ENCODE measurements around the gene HNRNPC. TPM values are rescaled to one million over a fixed set of nuclear protein-coding genes. Genes with fewer than 3 reads are reported as not detected.
A peak's percentile ranks its signal among the peaks of the same experiment; 100 is the strongest.

Gene HNRNPC
- polyA plus RNA-seq, 2 of the 4 experiments (the other 2 are of a cell fraction), result 1,057 to 1,069 TPM

DNA sequence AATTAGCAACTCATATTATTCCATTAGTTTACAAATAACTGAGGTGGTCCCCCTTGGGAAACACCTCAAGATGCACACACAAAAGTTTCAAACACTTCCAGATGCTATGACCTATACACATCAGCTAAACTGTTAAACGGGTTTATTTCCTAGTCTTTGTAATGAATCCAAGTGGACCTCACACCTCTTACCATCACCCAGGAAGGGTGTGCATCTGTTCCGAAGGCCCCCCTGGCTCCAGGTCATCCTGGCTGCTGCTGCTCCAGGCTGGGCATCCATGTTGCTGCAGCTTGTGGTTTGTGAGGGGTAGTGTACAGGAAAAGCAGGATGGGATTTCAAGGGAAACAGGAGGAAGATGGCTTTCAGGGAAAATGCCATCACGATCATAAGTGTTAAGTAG lies 6.8 kb downstream of the HNRNPC start:
- ATAC-seq (no peak), FAIRE-seq (no peak), DNase-seq (ENCODE audit: low read depth in 1 of 2, low spot score in 1 of 2) (no peak)
- Histone ChIP-seq H3K4me2 (peak overlapping the region; percentile 97), H3K4me1 (peaks cover 78% of the 10 kb centered on the region), H3K9me3 (no peaks in the 10 kb centered on the region), H3K4me3 (no peak overlapping the region), H3K27ac (peak overlapping the region in 1 of 2 experiments; percentile 27; a peak in 1 of 6 replicates)
- CTCF ChIA-PET, result interaction anchor here (0.6 kb wide), 1 partner anchor 33 kb away, joined by 4 read pairs; no protein-coding TSS in a partner anchor
- TF ChIP-seq NR3C1 (IDR thresholded peaks at IDR 0.05), result no peak
- no peak for TF ChIP-seq RCOR1 (IDR thresholded peaks at IDR 0.05; ENCODE audit: low read depth, low read length)
- TF ChIP-seq BHLHE40 (IDR thresholded peaks at IDR 0.05; ENCODE audit: low read depth, low read length), result no peak
- TF ChIP-seq EP300 (IDR thresholded peaks at IDR 0.05), result no peak
- TF ChIP-seq CBX2 (IDR thresholded peaks at IDR 0.05; ENCODE audit: borderline replicate concordance, low read depth), result no peak
- TF ChIP-seq KDM1A (IDR thresholded peaks at IDR 0.05; ENCODE audit: low read depth), result no peak
- TF ChIP-seq, protein P1, sequence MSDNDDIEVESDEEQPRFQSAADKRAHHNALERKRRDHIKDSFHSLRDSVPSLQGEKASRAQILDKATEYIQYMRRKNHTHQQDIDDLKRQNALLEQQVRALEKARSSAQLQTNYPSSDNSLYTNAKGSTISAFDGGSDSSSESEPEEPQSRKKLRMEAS (IDR thresholded peaks at IDR 0.05), result no peak
- TF ChIP-seq, protein P2, sequence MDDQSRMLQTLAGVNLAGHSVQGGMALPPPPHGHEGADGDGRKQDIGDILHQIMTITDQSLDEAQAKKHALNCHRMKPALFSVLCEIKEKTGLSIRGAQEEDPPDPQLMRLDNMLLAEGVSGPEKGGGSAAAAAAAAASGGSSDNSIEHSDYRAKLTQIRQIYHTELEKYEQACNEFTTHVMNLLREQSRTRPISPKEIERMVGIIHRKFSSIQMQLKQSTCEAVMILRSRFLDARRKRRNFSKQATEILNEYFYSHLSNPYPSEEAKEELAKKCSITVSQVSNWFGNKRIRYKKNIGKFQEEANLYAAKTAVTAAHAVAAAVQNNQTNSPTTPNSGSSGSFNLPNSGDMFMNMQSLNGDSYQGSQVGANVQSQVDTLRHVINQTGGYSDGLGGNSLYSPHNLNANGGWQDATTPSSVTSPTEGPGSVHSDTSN (IDR thresholded peaks at IDR 0.05), result no peak
- no peak for TF ChIP-seq SREBF2 (IDR thresholded peaks at IDR 0.05)
- WGBS (ENCODE audit: missing lambda C conversion rate), result 61% methylated on average over 3 of the region's 3 CpGs
- POLR2A ChIA-PET, result no interaction called here

DNA sequence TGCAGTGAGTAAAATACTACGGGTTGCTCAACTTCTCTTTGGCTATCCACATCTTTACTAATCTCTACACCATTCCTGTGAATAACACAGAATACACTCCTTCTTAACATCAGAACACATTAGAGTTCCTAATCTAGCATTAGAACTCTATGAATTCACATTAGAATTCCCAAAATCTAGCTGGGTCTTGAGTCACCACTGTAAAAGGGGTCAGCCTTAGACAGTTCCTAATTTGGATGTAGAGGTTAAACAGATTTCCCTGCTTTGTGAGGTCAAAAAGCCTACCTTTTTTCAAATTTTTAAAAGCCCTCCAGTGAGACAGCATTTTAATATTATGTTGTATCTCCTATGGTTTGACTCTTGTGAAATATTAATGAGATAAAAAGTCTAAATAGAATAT lies 7.4 kb downstream of the HNRNPC start:
- Histone ChIP-seq H3K4me3 (no peak overlapping the region), H3K4me1 (peaks cover 83% of the 10 kb centered on the region), H3K27ac (no peak overlapping the region), H3K9me3 (no peaks in the 10 kb centered on the region), H3K4me2 (peak overlapping the region; percentile 97; the same call in 2 of the 3 replicates)
- TF ChIP-seq BHLHE40 (IDR thresholded peaks at IDR 0.05; ENCODE audit: low read depth, low read length) (no peak), NFE2L2 (conservative IDR thresholded peaks at IDR 0.05; ENCODE audit: low read length) (no peak), EP300 (IDR thresholded peaks at IDR 0.05) (no peak), RCOR1 (IDR thresholded peaks at IDR 0.05; ENCODE audit: low read depth, low read length) (no peak), JUNB (IDR thresholded peaks at IDR 0.05) (no peak), FOXS1 (CRISPR knock-in tag; IDR thresholded peaks at IDR 0.05) (no peak), RFX5 (IDR thresholded peaks at IDR 0.05) (no peak), CHD4 (IDR thresholded peaks at IDR 0.05; ENCODE audit: borderline replicate concordance) (no peak), HOXA7 (CRISPR knock-in tag; IDR thresholded peaks at IDR 0.05) (no peak), ZNF302 (CRISPR knock-in tag; IDR thresholded peaks at IDR 0.05) (no peak), MAFK (IDR thresholded peaks at IDR 0.05; ENCODE audit: partially characterized antibody) (no peak), KDM5A (IDR thresholded peaks at IDR 0.05) (no peak), HDAC2 (IDR thresholded peaks at IDR 0.05) (no peak), JUN (IDR thresholded peaks at IDR 0.05) (no peak), ZFP36 (IDR thresholded peaks at IDR 0.05; ENCODE audit: borderline replicate concordance, partially characterized antibody) (no peak)
- TF ChIP-seq, protein P3, sequence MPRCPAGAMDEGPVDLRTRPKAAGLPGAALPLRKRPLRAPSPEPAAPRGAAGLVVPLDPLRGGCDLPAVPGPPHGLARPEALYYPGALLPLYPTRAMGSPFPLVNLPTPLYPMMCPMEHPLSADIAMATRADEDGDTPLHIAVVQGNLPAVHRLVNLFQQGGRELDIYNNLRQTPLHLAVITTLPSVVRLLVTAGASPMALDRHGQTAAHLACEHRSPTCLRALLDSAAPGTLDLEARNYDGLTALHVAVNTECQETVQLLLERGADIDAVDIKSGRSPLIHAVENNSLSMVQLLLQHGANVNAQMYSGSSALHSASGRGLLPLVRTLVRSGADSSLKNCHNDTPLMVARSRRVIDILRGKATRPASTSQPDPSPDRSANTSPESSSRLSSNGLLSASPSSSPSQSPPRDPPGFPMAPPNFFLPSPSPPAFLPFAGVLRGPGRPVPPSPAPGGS (IDR thresholded peaks at IDR 0.05), result no peak
- TF ChIP-seq, protein P4, sequence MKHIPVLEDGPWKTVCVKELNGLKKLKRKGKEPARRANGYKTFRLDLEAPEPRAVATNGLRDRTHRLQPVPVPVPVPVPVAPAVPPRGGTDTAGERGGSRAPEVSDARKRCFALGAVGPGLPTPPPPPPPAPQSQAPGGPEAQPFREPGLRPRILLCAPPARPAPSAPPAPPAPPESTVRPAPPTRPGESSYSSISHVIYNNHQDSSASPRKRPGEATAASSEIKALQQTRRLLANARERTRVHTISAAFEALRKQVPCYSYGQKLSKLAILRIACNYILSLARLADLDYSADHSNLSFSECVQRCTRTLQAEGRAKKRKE (CRISPR knock-in tag; IDR thresholded peaks at IDR 0.05; ENCODE audit: low read depth), result no peak
- CTCF ChIA-PET, result interaction anchor here (0.6 to 1.1 kb wide), 2 partner anchors 18 to 33 kb away, joined by 3 to 4 read pairs; no protein-coding TSS in a partner anchor
- ATAC-seq (no peak), FAIRE-seq (no peak), DNase-seq (ENCODE audit: low read depth in 1 of 2, low spot score in 1 of 2) (no peak)
- 90% methylated on average over 1 of the region's 1 CpG for WGBS (ENCODE audit: missing lambda C conversion rate)
- POLR2A ChIA-PET, result no interaction called here
